Loucy (cell line): ENCODE measurements around the gene ARF4.

Experiments used
- H2AFZ ChIP-seq: fragments of 200-600 bp; sonication (generic); 2 replicates; pipeline ENCODE4 v1.6.0; 2016; ENCODE audit warnings: antibody characterized with exemption, mild to moderate bottlenecking, low read length, moderate library complexity
- H3F3A ChIP-seq: fragments of 200-600 bp; 2 replicates; pipeline ENCODE4 v1.6.0; 2016; ENCODE audit warnings: antibody characterized with exemption, low read depth, mild to moderate bottlenecking
- H3K27me3 ChIP-seq: fragments of 200-600 bp; sonication (generic); 2 replicates; pipeline ENCODE4 v1.6.1; 2014; ENCODE audit warnings: low read length, mild to moderate bottlenecking; ENCODE audit not compliant: insufficient read depth, poor library complexity, severe bottlenecking
- H3K36me3 ChIP-seq: fragments of 200-600 bp; sonication (generic); 2 replicates; pipeline ENCODE4 v1.6.1; 2016; ENCODE audit warnings: low read length; ENCODE audit not compliant: insufficient read depth
- H3K4me1 ChIP-seq: fragments of 200-600 bp; sonication (generic); 2 replicates; pipeline ENCODE4 v1.5.1; 2014; ENCODE audit warnings: low read length, mild to moderate bottlenecking; ENCODE audit not compliant: insufficient read depth, poor library complexity, severe bottlenecking
- H3K4me2 ChIP-seq: fragments of 200-600 bp; sonication (generic); 2 replicates; pipeline ENCODE4 v1.6.0; 2014; ENCODE audit warnings: antibody characterized with exemption, low read length, low read depth, mild to moderate bottlenecking; ENCODE audit not compliant: poor library complexity, severe bottlenecking
- H3K4me3 ChIP-seq: fragments of 200-600 bp; sonication (generic); 2 replicates; pipeline ENCODE4 v1.5.1; 2014; ENCODE audit warnings: low read length, mild to moderate bottlenecking, mixed read lengths; ENCODE audit not compliant: poor library complexity, severe bottlenecking
- H3K79me2 ChIP-seq: fragments of 200-600 bp; sonication (generic); 2 replicates; pipeline ENCODE4 v1.6.1; 2014; ENCODE audit warnings: low read length; ENCODE audit not compliant: insufficient read depth
- H3K9ac ChIP-seq: fragments of 200-600 bp; sonication (generic); 2 replicates; pipeline ENCODE4 v1.6.0; 2014; ENCODE audit warnings: mild to moderate bottlenecking, low read depth, low read length, moderate library complexity; ENCODE audit not compliant: poor library complexity, severe bottlenecking
- H3K9me2 ChIP-seq: fragments of 200-600 bp; sonication (generic); replicated peaks from 2 replicates; pipeline ENCODE4 v1.6.1; 2016; ENCODE audit warnings: low read depth, low read length, mixed read lengths
- H3K9me3 ChIP-seq: fragments of 200-600 bp; sonication (generic); 2 replicates; pipeline ENCODE4 v1.6.1; 2014; ENCODE audit warnings: mild to moderate bottlenecking, antibody characterized with exemption, low read length, low read depth; ENCODE audit not compliant: insufficient read depth
- H4K20me1 ChIP-seq: fragments of 200-600 bp; sonication (generic); 2 replicates; pipeline ENCODE4 v1.6.0; 2014; ENCODE audit warnings: antibody characterized with exemption, low read length, mild to moderate bottlenecking; ENCODE audit not compliant: insufficient read depth, poor library complexity, severe bottlenecking
- CTCF ChIP-seq: fragments of 200-600 bp; sonication (generic); conservative IDR thresholded peaks from 2 replicates; pipeline ENCODE4 v1.5.1; 2014; ENCODE audit warnings: mild to moderate bottlenecking, antibody characterized with exemption, low read length
- EZH2phosphoT487 ChIP-seq: fragments of 200-600 bp; IDR thresholded peaks from 2 replicates; pipeline ENCODE4 v1.6.1; 2018; ENCODE audit warnings: antibody characterized with exemption, mild to moderate bottlenecking, moderate library complexity, borderline replicate concordance

ARF4 gene

GRCh38 chr3:57594144-57594543 is 3.0 kb downstream of the ARF4 start:
- Histone ChIP-seq H3K79me2 (peaks cover 90% of the 10 kb centered on the region), H2AFZ (no peak overlapping the region), H3K9me3 (no peaks in the 10 kb centered on the region), H4K20me1 (peaks cover 61% of the 10 kb centered on the region), H3K4me3 (peak overlapping the region; percentile 89), H3F3A (0 out of 2 replicates have a peak, but pooled peaks cover 2% of the 10 kb centered on the region), H3K27me3 (no peaks in the 10 kb centered on the region), H3K4me1 (peaks cover 41% of the 10 kb centered on the region), H3K9ac (peak overlapping the region; percentile 88), H3K4me2 (peak overlapping the region; percentile 97), H3K36me3 (no peaks in the 10 kb centered on the region), H3K9me2 (no peaks in the 10 kb centered on the region)
- TF ChIP-seq EZH2phosphoT487: no peak
- no peak for TF ChIP-seq CTCF

GRCh38 chr3:57592306-57592705 is 4.8 kb downstream of the ARF4 start:
- Histone ChIP-seq H3K4me1 (peaks cover 35% of the 10 kb centered on the region), H2AFZ (no peak overlapping the region), H3K4me3 (peak overlapping the region; percentile 51), H3K9me3 (no peaks in the 10 kb centered on the region), H3K36me3 (no peaks in the 10 kb centered on the region), H3K4me2 (peak overlapping the region; percentile 97), H3K79me2 (peaks cover 94% of the 10 kb centered on the region), H3K9ac (no peak overlapping the region), H3K27me3 (no peaks in the 10 kb centered on the region), H3K9me2 (no peaks in the 10 kb centered on the region), H3F3A (0 out of 2 replicates have a peak, but pooled peaks cover 2% of the 10 kb centered on the region), H4K20me1 (peaks cover 69% of the 10 kb centered on the region)
- no peak for TF ChIP-seq EZH2phosphoT487
- TF ChIP-seq CTCF: no peak

- H3K4me2 ChIP-seq: no peak overlapping the region
- peaks cover 92% of the 10 kb centered on the region for H3K79me2 ChIP-seq
- H4K20me1 ChIP-seq: peaks cover 64% of the 10 kb centered on the region
- no peaks in the 10 kb centered on the region for H3K27me3 ChIP-seq
- no peak overlapping the region for H2AFZ ChIP-seq
- no peak overlapping the region for H3K4me3 ChIP-seq
- H3K9ac ChIP-seq: no peak overlapping the region
- no peaks in the 10 kb centered on the region for H3K9me3 ChIP-seq
- TF ChIP-seq CTCF (no peak), EZH2phosphoT487 (no peak)
- no peaks in the 10 kb centered on the region for H3F3A ChIP-seq
- peaks cover 12% of the 10 kb centered on the region for H3K4me1 ChIP-seq
- H3K9me2 ChIP-seq: no peaks in the 10 kb centered on the region
- peaks cover 14% of the 10 kb centered on the region; the same call in 1 of the 2 replicates for H3K36me3 ChIP-seq
These were observed 9.2 kb downstream of the ARF4 start for GRCh38 chr3:57587905-57588304.
